Fibroblast of upper back skin (primary cell): ENCODE data around the gene CHMP3.
A peak's percentile ranks its signal among the peaks of the same experiment; 100 is the strongest.

Experiments used
- DNase-seq: peaks from one replicate; pipeline ENCODE4 v3.0.0-alpha.2; 2013

CHMP3 gene

GRCh38 chr2:86461042-86461743 lies 102.0 kb downstream of the CHMP3 start:
- no peak for DNase-seq

- no peak for DNase-seq
Observed at GRCh38 chr2:86455181-86455580, 108.1 kb downstream of the CHMP3 start.

GRCh38 chr2:86454238-86454637 lies 109.0 kb downstream of the CHMP3 start:
- no peak for DNase-seq

- peak; percentile 85 for DNase-seq
Observed at GRCh38 chr2:86453836-86454235, 109.4 kb downstream of the CHMP3 start.
